ENCODE measurements around the gene NANOS3. TPM values are rescaled to one million over a fixed set of nuclear protein-coding genes. Genes with fewer than 3 reads are reported as not detected.

Gene NANOS3
- total and polyA plus RNA-seq, 9 of the 15 experiments (the other 6 are each of a cell fraction or from before 2014, with no cell fraction given), result not detected

- TF ChIP-seq CHD7 (IDR thresholded peaks at IDR 0.05; ENCODE audit: low read depth, low read length), result no peak
- TF ChIP-seq HLTF (IDR thresholded peaks at IDR 0.05), result no peak
- TF ChIP-seq ZKSCAN8 (CRISPR knock-in tag; IDR thresholded peaks at IDR 0.05), result no peak
- no peak for TF ChIP-seq CHD4 (IDR thresholded peaks at IDR 0.05; ENCODE audit: insufficient read depth, insufficient replicate concordance, low read depth, low read length, poor library complexity, severe bottlenecking)
- no peak for TF ChIP-seq HMBOX1 (IDR thresholded peaks at IDR 0.05)
- TF ChIP-seq ZNF282 (CRISPR knock-in tag; IDR thresholded peaks at IDR 0.05), result no peak
- no peak for TF ChIP-seq SREBF1 (IDR thresholded peaks at IDR 0.05; ENCODE audit: borderline replicate concordance, low read depth, low read length)
- no peak for TF ChIP-seq GATAD2B (IDR thresholded peaks at IDR 0.05; ENCODE audit: borderline replicate concordance)
- no peak for TF ChIP-seq CREB5 (CRISPR knock-in tag; IDR thresholded peaks at IDR 0.05)
- TF ChIP-seq NR2C2 (CRISPR knock-in tag; IDR thresholded peaks at IDR 0.05), result no peak
- peak; percentile 58; the same call in 1 of the 2 replicates for TF ChIP-seq NR2C2 (tag; IDR thresholded peaks at IDR 0.05)
- no peak for TF ChIP-seq PYGO2 (tag; IDR thresholded peaks at IDR 0.05)
- TF ChIP-seq BRD9 (IDR thresholded peaks at IDR 0.05; ENCODE audit: low read depth, partially characterized antibody), result no peak
- TF ChIP-seq ZSCAN32 (CRISPR knock-in tag; IDR thresholded peaks at IDR 0.05), result no peak
These were observed 15.0 kb upstream of the NANOS3 start (continued) for GRCh38 chr19:13861714-13862531.
